ENCODE results near the gene EFNB3. TPM values are rescaled to one million over a fixed set of nuclear protein-coding genes. Genes with fewer than 3 reads are reported as not detected.

EFNB3 gene
- total and polyA plus RNA-seq, 2 of the 8 experiments (the other 6 are each of a cell fraction or from before 2014, with no cell fraction given) = 15.0 to 27.3 TPM

DNA sequence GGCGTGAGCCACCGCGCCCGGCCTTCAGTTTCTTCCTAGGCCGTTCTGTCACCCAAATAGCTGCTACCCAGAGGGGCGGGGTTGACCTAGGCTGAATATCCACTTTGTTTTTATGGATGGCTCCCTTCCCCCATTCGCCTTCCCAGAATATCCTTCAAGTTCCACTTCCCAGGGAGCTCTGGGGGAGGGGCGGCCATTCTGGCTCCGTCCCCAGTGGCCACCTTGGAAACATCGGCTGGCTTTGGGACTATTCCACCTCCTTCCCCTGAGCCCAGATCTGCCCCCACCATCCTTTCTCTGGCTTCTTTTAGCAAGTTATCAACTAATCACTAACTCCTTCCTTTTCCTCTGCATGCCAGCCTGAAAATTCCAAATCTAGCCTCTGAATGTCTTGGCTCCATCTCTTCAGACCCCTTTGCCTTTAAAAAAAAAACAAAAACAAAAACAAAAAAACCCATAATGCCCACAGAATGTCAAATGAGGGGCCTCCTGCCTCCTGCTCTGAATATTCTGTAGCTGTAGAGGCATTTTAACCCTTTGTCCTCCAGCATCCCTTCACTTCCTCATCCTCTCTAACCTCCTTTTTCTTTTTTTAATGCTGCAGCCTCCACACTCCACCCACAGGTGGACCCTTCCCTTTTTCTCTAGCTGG is 47.9 kb upstream of the EFNB3 start:
- Histone ChIP-seq H4K20me1 (replicated peaks in 1 of 2; ENCODE audit: control insufficient read depth in 1 of 2, insufficient read depth in 2 of 2, low read length in 2 of 2) (peaks cover 0 to 2% of the 10 kb centered on the region in 2 experiments), H2BK5ac (ENCODE audit: low read depth, low read length) (peak overlapping the region; percentile 93; the same call in 1 of the 2 replicates), H3K4me3 (ENCODE audit: extremely low read depth in 1 of 4, insufficient read depth in 2 of 4, low read depth in 3 of 4, low read length in 4 of 4) (peak overlapping the region in 2 of 4 experiments; percentile 3 to 47; a peak in 3 of 8 replicates), H4K8ac (ENCODE audit: extremely low read depth, insufficient read depth, low read length) (no peak overlapping the region), H4K91ac (replicated peaks; ENCODE audit: insufficient read length, low read length) (peak overlapping the region; percentile 79), H3K27ac (ENCODE audit: low read depth, low read length) (peak overlapping the region; percentile 38; the same call in 1 of the 2 replicates), H3K23ac (ENCODE audit: insufficient read length) (no peak overlapping the region), H2BK15ac (ENCODE audit: low read length) (no peak overlapping the region), H2BK12ac (ENCODE audit: low read depth, low read length) (0 out of 2 replicates have a peak overlapping the region, but pooled peaks have one; percentile 60), H3K4ac (replicated peaks; ENCODE audit: insufficient read length, low read depth, low read length) (no peak overlapping the region), H2AK5ac (ENCODE audit: low read depth, low read length) (0 out of 2 replicates have a peak overlapping the region, but pooled peaks have one; percentile 44), H3K4me2 (ENCODE audit: insufficient read depth in 1 of 2, low read depth in 2 of 2, low read length in 2 of 2) (peak overlapping the region; percentile 65 to 68), H3K9ac (replicated peaks in 1 of 4; ENCODE audit: extremely low read depth in 1 of 4, low read depth in 3 of 4, low read length in 3 of 4) (peak overlapping the region in 1 of 4 experiments; percentile 28; a peak in 1 of 7 replicates), H3K56ac (replicated peaks; ENCODE audit: insufficient read length, low read depth, low read length) (peak overlapping the region; percentile 52), H3K79me2 (ENCODE audit: control insufficient read depth in 1 of 2, insufficient read depth in 2 of 2, low read length in 2 of 2) (no peaks in the 10 kb centered on the region), H3K27me3 (replicated peaks in 1 of 4; ENCODE audit: control insufficient read depth in 3 of 4, extremely low read depth in 1 of 4, insufficient read depth in 3 of 4, low read length in 3 of 4) (peaks cover 0 to 9% (median 2%) of the 10 kb centered on the region in 4 experiments; a peak in 3 of 7 replicates), H3K4me1 (replicated peaks in 1 of 4; ENCODE audit: control insufficient read depth in 3 of 4, insufficient read depth in 4 of 4, low read length in 3 of 4) (peaks cover 7 to 16% (median 12%) of the 10 kb centered on the region in 4 experiments), H2BK20ac (ENCODE audit: low read length) (peak overlapping the region; percentile 72; the same call in 1 of the 2 replicates), H3K23me2 (ENCODE audit: low read depth, low read length) (peaks cover 5% of the 10 kb centered on the region; the same call in 1 of the 2 replicates), H3K9me3 (ENCODE audit: insufficient read depth in 2 of 2, low read depth in 1 of 2, low read length in 1 of 2) (no peaks in the 10 kb centered on the region), H2BK120ac (replicated peaks; ENCODE audit: low read depth, low read length) (peak overlapping the region; percentile 73), H2AFZ (ENCODE audit: low read length) (no peak overlapping the region), H3K14ac (ENCODE audit: insufficient read length) (no peak overlapping the region), H3K79me1 (ENCODE audit: low read depth, low read length) (no peaks in the 10 kb centered on the region), H3K18ac (ENCODE audit: extremely low read depth, low read length) (peak overlapping the region; percentile 88), H4K5ac (ENCODE audit: insufficient read length, low read depth, low read length) (peak overlapping the region; percentile 68), H3K36me3 (ENCODE audit: control insufficient read depth in 2 of 4, insufficient read depth in 4 of 4, low read length in 3 of 4) (no peaks in the 10 kb centered on the region; a peak in 2 of 8 replicates)
- ChIA-PET CTCF (ENCODE audit: partially characterized antibody) (interaction anchor here (0.9 to 18.2 kb wide), 14 partner anchors 9 to 213 kb away, joined by 3 to 211 read pairs (median 4); partner anchors contain the start of genes EFNB3, SHBG, TP53 and WRAP53), POLR2A (ENCODE audit: partially characterized antibody) (interaction anchor here (0.9 to 79.4 kb wide), 7 partner anchors 10 to 197 kb away, joined by 3 to 2272 read pairs (median 8); partner anchors contain the start of genes ATP1B2, CD68, EFNB3 and FXR2)
- DNase-seq (ENCODE audit: low read depth in 1 of 2, low spot score in 2 of 2) = peak; percentile 88 to 90
- peak; percentile 91 for FAIRE-seq
- 3% methylated on average over 10 of the region's 10 CpGs; no CpG with 5 or more reads in 1 of the 2 experiments for WGBS, 2 experiments (ENCODE audit: extremely low coverage in 1 of 2, insufficient coverage in 1 of 2, insufficient read length in 1 of 2, insufficient replicate concordance in 2 of 2, low coverage in 1 of 2, low lambda C conversion rate in 2 of 2, missing lambda C conversion rate in 1 of 2)
- TF ChIP-seq SP1 (IDR thresholded peaks at IDR 0.05; ENCODE audit: low read depth, low read length) (peak; percentile 92), HDAC6 (IDR thresholded peaks at IDR 0.05; ENCODE audit: low read depth, low read length) (no peak), SUZ12 (IDR thresholded peaks at IDR 0.05; ENCODE audit: low read length) (no peak), CTBP2 (IDR thresholded peaks at IDR 0.05; ENCODE audit: borderline replicate concordance, insufficient read depth, insufficient read length, low read length) (no peak), POLR2AphosphoS5 (IDR thresholded peaks at IDR 0.05; ENCODE audit: low read depth, low read length) (peak; percentile 43; the same call in 1 of the 2 replicates), POLR2A (IDR thresholded peaks at IDR 0.05; ENCODE audit: control extremely low read depth in 1 of 2, low read depth in 2 of 2, low read length in 2 of 2) (peak in 1 of 2 experiments; percentile 60; a peak in 2 of 3 replicates), TBP (IDR thresholded peaks at IDR 0.05; ENCODE audit: low read depth, low read length) (peak; percentile 57; the same call in 1 of the 2 replicates), SIN3A (conservative IDR thresholded peaks at IDR 0.05 in 1 of 2, IDR thresholded peaks at IDR 0.05 in 1 of 2; ENCODE audit: low read depth in 1 of 2, low read length in 2 of 2) (peak; percentile 77 to 84; a peak in 3 of 4 replicates), TAF7 (optimal IDR thresholded peaks at IDR 0.05; ENCODE audit: borderline replicate concordance, low read depth, low read length) (peak; percentile 97)
- TF ChIP-seq, protein P1, sequence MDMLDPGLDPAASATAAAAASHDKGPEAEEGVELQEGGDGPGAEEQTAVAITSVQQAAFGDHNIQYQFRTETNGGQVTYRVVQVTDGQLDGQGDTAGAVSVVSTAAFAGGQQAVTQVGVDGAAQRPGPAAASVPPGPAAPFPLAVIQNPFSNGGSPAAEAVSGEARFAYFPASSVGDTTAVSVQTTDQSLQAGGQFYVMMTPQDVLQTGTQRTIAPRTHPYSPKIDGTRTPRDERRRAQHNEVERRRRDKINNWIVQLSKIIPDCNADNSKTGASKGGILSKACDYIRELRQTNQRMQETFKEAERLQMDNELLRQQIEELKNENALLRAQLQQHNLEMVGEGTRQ (IDR thresholded peaks at IDR 0.05; ENCODE audit: low read length) = no peak

All from H1 (cell line).